SW480 (cell line): ENCODE results near the gene NDUFV1.
"Not testable (repeated sequence)": the region's sequence is repeated elsewhere in the genome, so short reads cannot be mapped to it uniquely, and the experiment has no call there.

ENCODE experiments used
- DNase-seq: peaks from one replicate; pipeline ENCODE4 v3.0.0-alpha.2; 2016; ENCODE audit warnings: low spot score

The NDUFV1 gene

GRCh38 chr11:67586568-67587250, 20.0 kb upstream of the NDUFV1 start:
- DNase-seq: no peak

- DNase-seq: no peak
These were observed 18.6 kb upstream of the NDUFV1 start for GRCh38 chr11:67588136-67588503.

- DNase-seq: not testable (repeated sequence)
These were observed 17.8 kb upstream of the NDUFV1 start for GRCh38 chr11:67588899-67589415.

- no peak for DNase-seq
These were observed 13.7 kb upstream of the NDUFV1 start for GRCh38 chr11:67592880-67593564.

GRCh38 chr11:67593565-67593905, 13.2 kb upstream of the NDUFV1 start:
- DNase-seq: no peak

GRCh38 chr11:67594480-67594879, 12.3 kb upstream of the NDUFV1 start:
- no peak for DNase-seq

- DNase-seq: no peak
These were observed 9.9 kb upstream of the NDUFV1 start for GRCh38 chr11:67596753-67597300.

- not testable (repeated sequence) for DNase-seq
These were observed 9.3 kb upstream of the NDUFV1 start for GRCh38 chr11:67597458-67597857.

- not testable (repeated sequence) for DNase-seq
These were observed 8.8 kb upstream of the NDUFV1 start for GRCh38 chr11:67597963-67598362.

- no peak for DNase-seq
These were observed 7.6 kb upstream of the NDUFV1 start for GRCh38 chr11:67599149-67599548.

- no peak for DNase-seq
These were observed 6.3 kb upstream of the NDUFV1 start for GRCh38 chr11:67600324-67601029.

- DNase-seq: no peak
These were observed 5.6 kb upstream of the NDUFV1 start for GRCh38 chr11:67601098-67601497.

- DNase-seq: not testable (repeated sequence)
These were observed 2.6 kb upstream of the NDUFV1 start for GRCh38 chr11:67604119-67604518.

GRCh38 chr11:67604815-67605214, 1.9 kb upstream of the NDUFV1 start:
- no peak for DNase-seq

GRCh38 chr11:67605231-67606011, 1.3 kb upstream of the NDUFV1 start:
- no peak for DNase-seq

- DNase-seq: no peak
These were observed 644 bp upstream of the NDUFV1 start for GRCh38 chr11:67606093-67606491.

- no peak for DNase-seq
These were observed 771 bp downstream of the NDUFV1 start for GRCh38 chr11:67607507-67607906.

GRCh38 chr11:67608486-67608885, 1.8 kb downstream of the NDUFV1 start:
- no peak for DNase-seq

- no peak for DNase-seq
These were observed 2.6 kb downstream of the NDUFV1 start for GRCh38 chr11:67609316-67609715.

- DNase-seq: no peak
These were observed 3.6 kb downstream of the NDUFV1 start for GRCh38 chr11:67610302-67610868.

- DNase-seq: no peak
These were observed 4.4 kb downstream of the NDUFV1 start for GRCh38 chr11:67611165-67611564.
